Ishikawa (cell line): Measurements from ENCODE around the gene ARMC9.

Experiments used
- CEBPB ChIP-seq: IDR thresholded peaks from 2 replicates; pipeline ENCODE4 v1.6.1; 2012
- CREB1 ChIP-seq: IDR thresholded peaks from 2 replicates; pipeline ENCODE4 v1.6.1; 2012; ENCODE audit warnings: low read depth
- EGR1 ChIP-seq: IDR thresholded peaks from 2 replicates; pipeline ENCODE4 v1.6.1; 2012
- EP300 ChIP-seq: IDR thresholded peaks from 2 replicates; pipeline ENCODE4 v1.6.1; 2012; ENCODE audit warnings: borderline replicate concordance
- FOXM1 ChIP-seq: IDR thresholded peaks from 2 replicates; pipeline ENCODE4 v1.6.1; 2012; ENCODE audit warnings: low read depth, borderline replicate concordance
- MAX ChIP-seq: IDR thresholded peaks from 2 replicates; pipeline ENCODE4 v1.6.1; 2012
- NFIC ChIP-seq: IDR thresholded peaks from 2 replicates; pipeline ENCODE4 v1.6.1; 2012
- RAD21 ChIP-seq: IDR thresholded peaks from 2 replicates; pipeline ENCODE4 v1.6.1; 2012; ENCODE audit warnings: low read depth
- REST ChIP-seq: IDR thresholded peaks from 2 replicates; pipeline ENCODE4 v1.6.1; 2012; ENCODE audit warnings: low read depth, mild to moderate bottlenecking
- TAF1 ChIP-seq: IDR thresholded peaks from 2 replicates; pipeline ENCODE4 v1.6.1; 2012; ENCODE audit warnings: low read depth, mild to moderate bottlenecking
- TCF12 ChIP-seq: IDR thresholded peaks from 2 replicates; pipeline ENCODE4 v1.6.1; 2012; ENCODE audit warnings: low read depth
- TEAD4 ChIP-seq: IDR thresholded peaks from 2 replicates; pipeline ENCODE4 v1.6.1; 2012
- USF1 ChIP-seq: IDR thresholded peaks from 2 replicates; pipeline ENCODE4 v1.6.1; 2012
- YY1 ChIP-seq: IDR thresholded peaks from 2 replicates; pipeline ENCODE4 v1.6.1; 2012; ENCODE audit warnings: low read depth
- ZBTB7A ChIP-seq: IDR thresholded peaks from 2 replicates; pipeline ENCODE4 v1.6.1; 2012; ENCODE audit warnings: low read depth

Gene ARMC9

GRCh38 chr2:231367178-231367577 is 168.7 kb downstream of the ARMC9 start:
- no peak for TF ChIP-seq FOXM1
- TF ChIP-seq CEBPB, result no peak
- no peak for TF ChIP-seq TEAD4
- no peak for TF ChIP-seq CREB1

- TF ChIP-seq YY1, result no peak
- no peak for TF ChIP-seq CEBPB
- no peak for TF ChIP-seq RAD21
- TF ChIP-seq REST, result no peak
- no peak for TF ChIP-seq FOXM1
Measured at GRCh38 chr2:231369580-231370428, 171.4 kb downstream of the ARMC9 start.

GRCh38 chr2:231370429-231370748 is 172.0 kb downstream of the ARMC9 start:
- no peak for TF ChIP-seq CREB1
- no peak for TF ChIP-seq YY1
- TF ChIP-seq TEAD4, result no peak
- no peak for TF ChIP-seq RAD21
- no peak for TF ChIP-seq TCF12
- no peak for TF ChIP-seq CEBPB
- TF ChIP-seq REST, result no peak
- no peak for TF ChIP-seq EP300
- TF ChIP-seq EGR1, result no peak
- TF ChIP-seq ZBTB7A, result no peak
- TF ChIP-seq FOXM1, result no peak
- TF ChIP-seq USF1, result no peak
- TF ChIP-seq MAX, result no peak
- no peak for TF ChIP-seq TAF1
- TF ChIP-seq NFIC, result no peak

GRCh38 chr2:231370749-231371429 is 172.5 kb downstream of the ARMC9 start:
- TF ChIP-seq CEBPB (no peak), TAF1 (no peak), NFIC (no peak), REST (no peak), FOXM1 (no peak), EGR1 (no peak), USF1 (no peak), TCF12 (no peak)

- no peak for TF ChIP-seq RAD21
- TF ChIP-seq ZBTB7A, result no peak
- TF ChIP-seq EGR1, result no peak
- no peak for TF ChIP-seq EP300
- TF ChIP-seq FOXM1, result no peak
- TF ChIP-seq CEBPB, result no peak
- TF ChIP-seq USF1, result no peak
- TF ChIP-seq NFIC, result no peak
- TF ChIP-seq TEAD4, result no peak
- TF ChIP-seq TAF1, result no peak
- TF ChIP-seq YY1, result no peak
- no peak for TF ChIP-seq MAX
- no peak for TF ChIP-seq TCF12
- no peak for TF ChIP-seq REST
- no peak for TF ChIP-seq CREB1
Measured at GRCh38 chr2:231371430-231372054, 173.1 kb downstream of the ARMC9 start.
